GM18519 (cell line): ENCODE results near the gene SYNDIG1.

Source experiments
- ATAC-seq: cut with Tn5 transposase; IDR thresholded peaks from one replicate; pipeline ENCODE4 v1.9.1; 2021; ENCODE audit warnings: mild to moderate bottlenecking, moderate library complexity; ENCODE audit not compliant: unreplicated experiment, low FRiP score

Gene SYNDIG1

GRCh38 chr20:24469116-24469893 lies at the start of gene SYNDIG1:
SYNDIG1 (plus strand) TSS chr20:24469629; CDS start chr20:24543098, 73,469 bp downstream.
- ATAC-seq, result no peak

GRCh38 chr20:24419786-24420185 lies 49.6 kb upstream of the SYNDIG1 start:
- no peak for ATAC-seq

GRCh38 chr20:24420567-24420966 lies 48.9 kb upstream of the SYNDIG1 start:
- ATAC-seq, result no peak

GRCh38 chr20:24421071-24421470 lies 48.4 kb upstream of the SYNDIG1 start:
- ATAC-seq, result no peak

- no peak for ATAC-seq
Observed at GRCh38 chr20:24422091-24422760, 47.2 kb upstream of the SYNDIG1 start.

- ATAC-seq, result no peak
Observed at GRCh38 chr20:24423390-24424313, 45.8 kb upstream of the SYNDIG1 start.

- ATAC-seq, result no peak
Observed at GRCh38 chr20:24425523-24426135, 43.8 kb upstream of the SYNDIG1 start.

GRCh38 chr20:24431279-24432045 lies 38.0 kb upstream of the SYNDIG1 start:
- ATAC-seq, result no peak

- no peak for ATAC-seq
Observed at GRCh38 chr20:24432046-24432442, 37.4 kb upstream of the SYNDIG1 start.

- ATAC-seq, result no peak
Observed at GRCh38 chr20:24436160-24436559, 33.3 kb upstream of the SYNDIG1 start.

- ATAC-seq, result no peak
Observed at GRCh38 chr20:24437196-24438082, 32.0 kb upstream of the SYNDIG1 start.

- ATAC-seq, result no peak
Observed at GRCh38 chr20:24438331-24438730, 31.1 kb upstream of the SYNDIG1 start.

- no peak for ATAC-seq
Observed at GRCh38 chr20:24439737-24440387, 29.6 kb upstream of the SYNDIG1 start.

GRCh38 chr20:24441661-24442060 lies 27.8 kb upstream of the SYNDIG1 start:
- no peak for ATAC-seq

- ATAC-seq, result no peak
Observed at GRCh38 chr20:24442909-24443308, 26.5 kb upstream of the SYNDIG1 start.

GRCh38 chr20:24443436-24443835 lies 26.0 kb upstream of the SYNDIG1 start:
- ATAC-seq, result no peak

GRCh38 chr20:24444526-24445190 lies 24.8 kb upstream of the SYNDIG1 start:
- no peak for ATAC-seq
